A673 (cell line): ENCODE measurements around the gene PARN. TPM values are rescaled to one million over a fixed set of nuclear protein-coding genes. Genes with fewer than 3 reads are reported as not detected.

ENCODE experiments used
- BruUV-seq: library from RNA; stranded (reverse); fragments of 400-500 nt; replicated peaks from 2 replicates; lab custom pipeline; 2021; lab: Mats Ljungman, UMichigan
- CTCF ChIA-PET: fragments of 300-600 bp; sonication (Branson Sonifier 250); formaldehyde crosslinking; loops from one replicate; lab custom pipeline; 2022; ENCODE audit warnings: antibody characterized with exemption; lab: Charles Lee
- POLR2A ChIA-PET: fragments of 300-600 bp; sonication (Branson Sonifier 250); formaldehyde crosslinking; loops from one replicate; lab custom pipeline; 2022; ENCODE audit warnings: antibody characterized with exemption; ENCODE audit not compliant: low non-redundant PET; lab: Charles Lee
- DNase-seq: peaks from one replicate; pipeline ENCODE4 v3.0.0-alpha.2; 2015; ENCODE audit warnings: low spot score
- H3K27ac ChIP-seq: fragments of 200-600 bp; sonication (generic); 2 replicates; pipeline ENCODE4 v1.5.1; 2016; ENCODE audit warnings: mixed run types, low read depth, mild to moderate bottlenecking, mixed read lengths, antibody characterized with exemption, low read length; ENCODE audit not compliant: poor library complexity, severe bottlenecking
- H3K27me3 ChIP-seq: fragments of 200-600 bp; sonication (generic); replicated peaks from 2 replicates; pipeline ENCODE4 v1.6.1; 2017; ENCODE audit warnings: mixed run types, low read depth, mild to moderate bottlenecking, mixed read lengths, antibody characterized with exemption, low read length; ENCODE audit not compliant: insufficient read depth, poor library complexity
- H3K36me3 ChIP-seq: fragments of 200-600 bp; sonication (generic); 2 replicates; pipeline ENCODE4 v1.6.1; 2016; ENCODE audit warnings: mixed run types, mild to moderate bottlenecking, mixed read lengths, antibody characterized with exemption, low read length; ENCODE audit not compliant: insufficient read depth, poor library complexity, severe bottlenecking
- H3K4me1 ChIP-seq: fragments of 200-600 bp; sonication (generic); 2 replicates; pipeline ENCODE4 v1.6.1; 2017; ENCODE audit warnings: mixed run types, mild to moderate bottlenecking, mixed read lengths, antibody characterized with exemption, low read length; ENCODE audit not compliant: insufficient read depth, poor library complexity, severe bottlenecking
- H3K4me3 ChIP-seq: fragments of 200-600 bp; sonication (generic); 2 replicates; pipeline ENCODE4 v1.5.1; 2016; ENCODE audit warnings: low read depth, mixed run types, mild to moderate bottlenecking, mixed read lengths, low read length; ENCODE audit not compliant: poor library complexity, severe bottlenecking
- H3K9me3 ChIP-seq: fragments of 200-600 bp; sonication (generic); 2 replicates; pipeline ENCODE4 v1.6.1; 2016; ENCODE audit warnings: mixed run types, low read depth, mild to moderate bottlenecking, mixed read lengths, antibody characterized with exemption, low read length; ENCODE audit not compliant: poor library complexity, severe bottlenecking
- EZH2 ChIP-seq: fragments of 200-600 bp; sonication (generic); IDR thresholded peaks from 2 replicates; pipeline ENCODE4 v1.6.1; 2017; ENCODE audit warnings: borderline replicate concordance, low read depth, mild to moderate bottlenecking, mixed read lengths, antibody characterized with exemption, low read length; ENCODE audit not compliant: poor library complexity, severe bottlenecking
- intact Hi-C: fragments of 100-400 bp; cut with micrococcal nuclease; formaldehyde crosslinking; loops from one replicate; pipeline ENCODE4 v1.10.0; 2022; ENCODE audit not compliant: unreplicated experiment
- total RNA-seq: library from RNA; stranded (reverse); gene quantifications from 2 replicates; pipeline ENCODE4 v1.2.3, GENCODE V29; 2021
- TF ChIP-seq, protein P1 (sequence below): fragments of 300-800, 200-600 bp; sonication (generic); conservative IDR thresholded peaks from 2 replicates; pipeline ENCODE4 v1.5.1; 2017; ENCODE audit warnings: low read depth, mild to moderate bottlenecking, antibody characterized with exemption, low read length, moderate library complexity, mixed read lengths

Gene PARN
- total RNA-seq, 1 experiment from 2014 or later: 37.5 TPM

DNA sequence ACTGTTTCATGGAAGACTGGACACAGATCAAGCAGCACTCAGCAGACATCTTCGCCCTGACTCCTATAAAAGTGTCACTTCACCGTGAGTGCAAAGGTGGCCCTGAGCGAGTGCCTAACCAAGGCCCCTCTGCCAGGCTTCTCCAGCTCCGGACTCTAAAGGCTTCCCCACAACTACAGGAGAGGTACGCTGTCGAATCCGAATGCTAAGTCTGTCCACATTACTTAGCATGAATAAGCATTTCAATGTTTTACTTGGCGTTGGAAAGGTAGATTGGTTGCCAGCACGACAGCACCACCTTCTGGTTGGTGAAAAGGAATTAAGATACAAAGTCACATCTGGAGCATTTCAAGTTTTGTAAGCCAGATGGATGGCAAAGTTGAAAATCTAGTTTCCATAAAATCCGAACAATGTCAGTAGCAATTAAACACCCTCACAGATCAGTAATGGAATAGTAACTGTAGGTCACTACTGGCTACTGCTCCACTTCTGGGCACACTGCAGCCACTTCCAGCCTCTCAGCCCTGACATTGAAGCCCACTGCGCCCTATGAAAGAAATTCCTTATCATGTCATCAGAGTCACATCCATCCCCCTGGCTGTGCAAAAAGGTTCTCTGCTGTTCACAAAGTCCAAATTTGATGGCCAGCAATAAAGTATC, 100.9 kb downstream of the PARN start:
- ChIA-PET CTCF (interaction anchor here (1.8 kb wide), 1 partner anchor 280 kb away, joined by 7 read pairs; no protein-coding TSS in a partner anchor), POLR2A (no interaction called here)
- Histone ChIP-seq H3K27ac (peak overlapping the region; percentile 11), H3K36me3 (no peaks in the 10 kb centered on the region), H3K4me1 (peaks cover 18% of the 10 kb centered on the region), H3K27me3 (no peaks in the 10 kb centered on the region), H3K4me3 (no peak overlapping the region), H3K9me3 (no peaks in the 10 kb centered on the region)
- peak; percentile 87 for DNase-seq
- no TSS peak for BruUV-seq
- no peak for TF ChIP-seq EZH2
- TF ChIP-seq, protein P1, sequence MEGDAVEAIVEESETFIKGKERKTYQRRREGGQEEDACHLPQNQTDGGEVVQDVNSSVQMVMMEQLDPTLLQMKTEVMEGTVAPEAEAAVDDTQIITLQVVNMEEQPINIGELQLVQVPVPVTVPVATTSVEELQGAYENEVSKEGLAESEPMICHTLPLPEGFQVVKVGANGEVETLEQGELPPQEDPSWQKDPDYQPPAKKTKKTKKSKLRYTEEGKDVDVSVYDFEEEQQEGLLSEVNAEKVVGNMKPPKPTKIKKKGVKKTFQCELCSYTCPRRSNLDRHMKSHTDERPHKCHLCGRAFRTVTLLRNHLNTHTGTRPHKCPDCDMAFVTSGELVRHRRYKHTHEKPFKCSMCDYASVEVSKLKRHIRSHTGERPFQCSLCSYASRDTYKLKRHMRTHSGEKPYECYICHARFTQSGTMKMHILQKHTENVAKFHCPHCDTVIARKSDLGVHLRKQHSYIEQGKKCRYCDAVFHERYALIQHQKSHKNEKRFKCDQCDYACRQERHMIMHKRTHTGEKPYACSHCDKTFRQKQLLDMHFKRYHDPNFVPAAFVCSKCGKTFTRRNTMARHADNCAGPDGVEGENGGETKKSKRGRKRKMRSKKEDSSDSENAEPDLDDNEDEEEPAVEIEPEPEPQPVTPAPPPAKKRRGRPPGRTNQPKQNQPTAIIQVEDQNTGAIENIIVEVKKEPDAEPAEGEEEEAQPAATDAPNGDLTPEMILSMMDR: peak; percentile 78
- intact Hi-C loops: loop anchor here (1.0 to 5.0 kb wide), 4 partner anchors 228 to 608 kb away; partner anchors contain the start of genes ERCC4 and MRTFB

DNA sequence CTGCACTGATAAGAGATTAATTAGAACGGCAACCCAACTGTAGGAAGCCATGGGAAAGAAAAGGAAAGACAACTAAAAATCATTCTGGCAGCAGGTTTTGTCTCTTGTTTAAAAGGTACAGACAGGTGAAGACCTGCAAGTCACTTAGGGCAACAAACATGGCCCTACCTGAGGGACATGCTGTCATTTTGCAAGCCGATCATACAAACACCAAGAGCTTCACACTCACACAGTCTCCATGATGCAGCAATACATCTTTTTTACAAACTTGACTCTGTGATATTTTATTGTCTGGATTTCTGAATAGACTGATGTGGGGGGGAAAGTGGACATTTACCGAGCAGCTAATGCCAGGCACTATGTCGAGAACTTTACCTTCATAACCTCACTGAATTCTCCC, 101.8 kb downstream of the PARN start:
- Histone ChIP-seq H3K27me3 (no peaks in the 10 kb centered on the region), H3K9me3 (no peaks in the 10 kb centered on the region), H3K4me3 (no peak overlapping the region), H3K36me3 (no peaks in the 10 kb centered on the region), H3K27ac (no peak overlapping the region), H3K4me1 (peaks cover 18% of the 10 kb centered on the region)
- DNase-seq: no peak
- TF ChIP-seq, protein P1: no peak
- TF ChIP-seq EZH2: no peak
- intact Hi-C loops: loop anchor here (2.0 to 5.0 kb wide), 3 partner anchors 228 to 608 kb away; partner anchors contain the start of genes ERCC4 and MRTFB
- BruUV-seq: no TSS peak
- ChIA-PET CTCF (interaction anchor here (0.6 to 1.8 kb wide), 2 partner anchors 277 to 279 kb away, joined by 3 to 7 read pairs; no protein-coding TSS in a partner anchor), POLR2A (no interaction called here)

DNA sequence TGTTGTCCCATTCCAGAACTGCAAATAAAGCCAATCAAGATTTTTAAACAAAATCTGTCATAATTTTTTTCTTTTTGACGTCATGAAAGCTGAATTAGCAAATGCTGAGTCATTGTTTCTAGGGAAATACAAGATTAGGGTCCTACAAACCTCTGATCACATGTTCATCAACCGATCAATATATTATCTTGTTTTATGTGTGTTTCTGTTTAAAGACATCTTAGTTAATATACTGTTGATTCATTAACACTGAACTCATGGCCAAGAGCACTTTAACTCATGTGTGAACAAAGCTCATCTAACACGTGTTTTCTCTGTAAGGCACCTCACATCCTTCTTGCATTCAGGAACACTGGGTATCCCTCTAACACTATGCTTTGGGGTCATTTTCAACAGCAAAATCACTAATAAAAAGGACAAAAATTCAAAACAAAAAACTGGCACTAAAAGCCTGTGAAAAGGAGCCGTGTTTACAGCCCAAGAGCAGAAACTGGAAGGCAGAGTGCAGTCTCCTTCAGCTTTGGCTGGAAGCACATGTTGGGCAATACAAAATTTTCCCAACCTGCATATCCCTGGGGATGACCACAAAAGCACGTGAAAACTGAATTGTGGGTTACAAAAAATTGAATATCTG, 102.5 kb downstream of the PARN start:
- no TSS peak for BruUV-seq
- TF ChIP-seq, protein P1: no peak
- no peak for TF ChIP-seq EZH2
- Histone ChIP-seq H3K4me3 (no peak overlapping the region), H3K4me1 (peaks cover 18% of the 10 kb centered on the region), H3K36me3 (no peaks in the 10 kb centered on the region), H3K27ac (no peak overlapping the region), H3K27me3 (no peaks in the 10 kb centered on the region), H3K9me3 (no peaks in the 10 kb centered on the region)
- CTCF ChIA-PET: interaction anchor here (0.6 kb wide), 1 partner anchor 276 kb away, joined by 3 read pairs; no protein-coding TSS in a partner anchor
- POLR2A ChIA-PET: no interaction called here
- intact Hi-C loops: loop anchor here (2.0 to 5.0 kb wide), 3 partner anchors 227 to 607 kb away; partner anchors contain the start of genes ERCC4 and MRTFB
- no peak for DNase-seq
